ENCODE measurements around the gene TMEM86B.
A peak's percentile ranks its signal among the peaks of the same experiment; 100 is the strongest.
"Not testable (repeated sequence)": the region's sequence is repeated elsewhere in the genome, so short reads cannot be mapped to it uniquely, and the experiment has no call there.

The TMEM86B gene

DNA sequence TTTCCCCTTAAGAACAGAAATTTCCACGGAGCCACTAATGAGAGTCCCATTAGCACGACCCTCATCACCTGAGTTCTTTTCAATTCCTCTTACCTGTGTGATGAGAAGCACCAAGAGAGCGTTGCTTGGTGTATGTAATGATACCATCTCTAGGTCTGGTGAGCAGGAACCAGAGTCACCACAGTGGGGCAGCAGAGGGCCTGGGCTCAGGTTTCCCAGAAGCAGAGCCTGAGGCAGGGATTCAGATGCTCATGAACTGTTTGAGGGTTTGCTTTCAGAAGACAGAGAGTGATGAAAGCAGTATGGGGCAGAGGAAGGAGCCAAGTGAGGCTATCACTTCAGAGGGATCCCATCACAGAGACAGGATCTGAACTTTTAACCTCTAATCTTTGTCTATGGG is 16.1 kb downstream of the TMEM86B start:
- DNase-seq, result peak in 1 of 2 experiments; percentile 31

DNA sequence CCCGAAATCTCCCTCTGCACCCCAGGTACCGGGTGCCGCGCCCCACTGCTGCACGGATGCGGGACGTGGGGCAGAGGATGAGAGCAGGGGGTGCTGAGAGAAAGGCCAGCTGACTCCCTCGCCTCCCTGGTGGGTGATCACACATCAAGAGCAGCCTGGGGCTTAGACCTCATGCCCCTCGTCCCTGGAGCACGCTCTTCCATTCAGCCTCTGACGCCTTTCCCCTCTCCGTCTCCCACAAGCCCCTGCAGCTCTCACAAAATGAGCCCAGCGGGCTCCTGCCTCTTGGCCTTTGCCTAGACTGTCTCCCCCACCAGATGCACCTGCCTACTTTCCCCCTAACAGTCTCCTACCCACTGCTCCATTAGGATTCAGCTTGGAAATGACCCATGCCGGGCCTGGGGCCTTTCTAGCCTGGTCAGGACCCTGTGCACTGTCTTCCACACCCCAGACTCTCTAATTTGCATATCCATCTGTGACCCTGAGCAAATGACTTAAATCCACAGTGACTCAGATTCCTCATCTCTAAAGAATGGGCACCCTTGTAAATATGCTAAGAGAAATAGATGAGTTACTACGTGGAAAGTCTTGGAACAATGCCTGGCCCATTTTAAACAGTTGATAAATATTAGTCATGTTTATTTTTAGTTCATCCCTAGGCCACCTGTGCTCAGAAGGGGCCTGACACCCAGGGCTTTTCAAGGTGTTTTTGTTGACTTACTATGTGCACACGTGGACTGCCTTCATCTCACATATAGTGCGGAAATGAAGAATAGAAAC is 18.7 kb downstream of the TMEM86B start:
- DNase-seq, result no peak

DNA sequence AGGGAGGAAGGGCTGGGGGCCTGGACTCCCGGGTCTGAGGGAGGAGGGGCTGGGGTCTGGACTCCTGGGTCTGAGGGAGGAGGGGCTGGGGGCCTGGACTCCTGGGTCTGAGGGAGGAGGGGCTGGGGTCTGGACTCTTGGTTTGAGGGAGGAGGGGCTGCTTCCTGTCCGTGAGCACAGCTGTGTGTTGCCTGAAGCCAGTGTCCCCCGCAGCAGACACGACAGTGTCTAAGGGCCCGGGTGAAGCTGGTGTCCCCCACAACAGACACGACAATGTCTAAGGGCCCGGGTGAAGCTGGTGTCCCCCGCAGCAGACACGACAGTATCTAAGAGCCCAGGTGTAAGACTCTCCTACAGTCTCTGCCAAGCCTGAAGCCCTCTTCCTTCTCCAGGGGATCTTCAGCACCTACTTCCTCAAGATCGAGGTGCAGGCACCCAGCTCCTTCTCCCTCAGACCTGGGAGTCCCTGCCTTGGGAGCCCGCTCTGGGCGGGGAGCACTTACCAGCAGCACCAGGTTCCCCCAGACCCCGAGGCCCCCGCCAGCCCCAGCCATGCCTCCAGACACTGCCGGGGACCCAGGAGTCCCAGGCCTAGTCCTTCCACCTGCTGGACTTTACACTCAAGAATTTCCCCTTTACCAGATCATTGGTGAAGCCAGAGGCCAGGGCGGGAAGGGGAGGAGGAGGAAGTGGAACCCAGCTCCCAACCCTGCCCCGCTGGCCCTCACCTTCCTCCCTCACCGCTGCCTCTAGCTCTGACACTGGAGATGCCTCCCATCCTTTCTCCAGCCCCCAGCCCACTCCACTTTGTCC is 19.5 kb downstream of the TMEM86B start, which contains the start of gene PTPRH:
TSS of gene PTPRH (minus strand) at position 622 of the 813 bp plus-strand sequence. CDS start at position 554, 68 bp downstream.
- no peak for DNase-seq

DNA sequence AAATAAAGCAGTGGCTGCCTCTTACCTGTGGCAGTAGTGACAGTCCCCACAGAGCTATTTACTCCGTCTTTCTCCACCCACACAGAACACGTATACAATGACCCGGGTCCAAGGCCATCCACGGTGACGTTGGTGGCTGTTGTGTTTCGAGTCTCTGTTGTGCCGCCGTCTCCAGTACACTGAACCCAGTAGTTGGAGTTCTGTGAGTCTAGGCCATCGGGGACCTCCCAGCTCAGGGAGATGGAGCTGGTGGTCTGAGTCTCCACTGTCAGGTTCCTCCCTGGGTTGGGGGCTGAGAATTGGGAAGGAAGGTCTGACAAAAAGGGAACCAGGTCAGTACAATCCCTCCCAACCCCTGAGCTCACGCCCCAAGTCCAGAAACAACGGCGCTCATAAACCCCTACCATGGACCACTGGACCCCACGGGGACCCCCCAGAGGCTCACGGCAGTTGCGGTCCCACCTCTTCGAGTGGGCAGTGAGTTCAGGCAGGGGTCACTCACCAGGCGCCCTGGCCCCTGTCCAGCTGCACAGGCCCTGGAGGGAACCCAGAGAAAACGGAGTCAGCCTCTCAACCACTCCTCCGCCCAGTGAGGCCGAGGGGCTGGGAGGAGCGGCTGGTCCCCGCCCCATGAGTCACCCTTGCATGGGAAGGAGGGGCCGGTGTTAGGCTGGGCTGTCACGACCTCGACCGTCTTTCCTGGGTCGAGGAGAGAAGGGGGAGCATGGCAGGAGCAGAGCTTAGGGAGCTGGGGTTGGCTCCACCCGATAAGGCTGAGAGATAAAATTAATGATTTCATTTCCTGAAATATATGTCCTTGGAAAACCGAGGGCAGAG is 21.7 kb downstream of the TMEM86B start:
- DNase-seq, result peak; percentile 49 to 79

DNA sequence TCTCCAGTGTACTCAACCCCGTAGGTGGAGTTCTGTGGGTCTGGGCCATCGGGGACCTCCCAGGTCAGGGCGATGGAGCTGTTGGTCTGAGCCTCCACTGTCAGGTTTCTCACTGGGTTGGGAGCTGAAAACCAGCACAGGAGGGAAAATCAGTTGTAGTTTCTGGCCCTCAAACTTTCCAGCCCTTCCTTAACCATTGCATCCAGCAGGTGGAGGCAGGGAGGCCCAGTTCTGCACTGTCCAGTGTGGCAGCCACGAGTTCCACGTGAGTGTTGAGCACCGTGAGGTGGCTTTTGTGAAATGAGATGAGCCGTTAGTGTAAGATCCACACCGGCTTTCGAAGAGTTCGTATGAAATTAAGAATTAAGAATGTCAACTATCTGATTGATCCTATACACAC is 26.4 kb downstream of the TMEM86B start:
- not testable (repeated sequence) for DNase-seq

DNA sequence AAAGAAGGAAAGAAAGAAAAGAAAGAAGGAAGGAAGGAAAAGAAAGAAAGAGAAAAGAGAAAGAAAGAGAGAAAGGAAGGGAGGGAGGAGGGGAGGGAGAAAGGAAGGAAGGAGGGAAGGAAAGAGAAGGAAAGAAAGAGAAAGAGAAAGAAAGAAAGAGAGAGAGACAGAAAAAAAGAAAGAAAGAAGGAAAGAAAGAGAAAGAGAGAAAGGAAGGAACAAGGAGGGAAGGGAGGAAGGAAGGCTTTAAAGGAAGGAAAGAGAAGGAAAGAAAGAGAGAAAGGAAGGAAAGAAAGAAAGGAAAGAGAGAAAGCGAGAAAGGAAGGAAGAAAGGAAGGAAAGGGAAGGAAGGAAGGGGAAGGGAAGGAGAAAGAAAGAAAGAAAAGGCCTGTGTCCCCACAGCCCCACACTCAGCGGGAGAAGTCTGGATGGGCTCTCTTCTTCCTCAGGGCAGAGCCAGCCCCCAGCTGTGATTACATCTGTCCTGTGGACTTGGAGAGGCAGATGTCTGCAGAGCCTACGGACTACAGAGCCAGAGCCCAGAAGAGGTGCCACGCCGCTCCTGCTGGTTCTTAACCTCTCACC is 28.9 kb downstream of the TMEM86B start:
- no peak for DNase-seq

DNA sequence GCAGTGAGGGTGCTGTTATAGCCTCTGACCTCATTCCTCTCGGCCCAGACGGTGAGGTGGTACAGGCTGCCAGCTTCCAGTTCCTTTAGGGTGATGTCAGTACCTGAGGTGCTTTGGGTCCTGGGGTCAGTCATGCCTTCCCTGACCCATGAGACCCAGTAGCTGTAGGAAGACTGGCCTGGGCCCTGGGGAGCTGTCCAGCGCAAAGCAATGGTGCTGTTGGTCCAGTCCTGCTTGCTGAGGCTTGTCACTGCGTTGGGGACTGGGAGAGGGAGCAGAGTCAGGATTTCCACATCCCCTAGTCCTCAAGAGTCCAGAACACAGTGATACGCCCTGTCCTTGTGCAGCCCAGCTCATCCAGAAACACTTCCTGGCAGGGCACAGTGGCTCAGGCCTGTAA is 29.9 kb downstream of the TMEM86B start:
- no peak for DNase-seq

DNA sequence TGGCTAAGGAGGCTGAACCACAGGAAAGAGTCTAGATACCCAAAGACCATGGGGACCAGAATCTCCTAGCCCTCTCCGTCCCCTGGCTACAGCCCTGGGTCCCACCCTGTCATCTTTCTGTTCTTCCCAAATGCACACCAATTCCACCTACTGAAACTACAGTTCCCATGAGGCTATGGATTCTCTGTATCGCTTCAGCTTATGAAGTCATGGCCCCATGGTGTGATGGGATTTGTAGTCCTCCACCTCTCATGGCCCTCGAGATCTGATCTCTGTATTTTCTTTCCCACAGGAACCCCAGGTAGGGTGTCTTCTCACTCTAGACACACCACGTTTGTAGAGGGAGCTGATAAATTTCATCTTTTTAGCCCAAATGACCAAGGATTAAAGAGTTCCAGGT is 31.0 kb downstream of the TMEM86B start:
- DNase-seq, result peak; percentile 22 to 23

DNA sequence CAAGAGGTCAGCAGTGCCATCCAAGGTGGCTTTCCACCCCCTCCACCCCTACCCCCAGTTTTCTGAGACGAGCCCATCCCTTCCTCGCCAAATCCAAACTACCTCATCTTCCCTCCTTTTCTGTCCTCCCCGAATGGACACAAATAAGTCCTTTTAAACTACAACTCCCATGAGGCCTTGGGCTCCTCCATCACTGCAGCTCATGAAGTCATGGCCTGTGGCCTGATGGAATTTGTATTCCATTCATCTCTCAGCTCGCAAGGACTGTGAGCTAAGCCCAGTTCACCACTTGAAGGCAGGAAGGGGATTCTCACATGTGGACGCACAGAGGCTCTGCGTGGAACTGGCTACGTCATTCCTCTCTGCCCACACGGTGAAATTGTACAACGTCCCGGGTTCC is 31.8 kb downstream of the TMEM86B start:
- DNase-seq, result peak in 1 of 2 experiments; percentile 13

DNA sequence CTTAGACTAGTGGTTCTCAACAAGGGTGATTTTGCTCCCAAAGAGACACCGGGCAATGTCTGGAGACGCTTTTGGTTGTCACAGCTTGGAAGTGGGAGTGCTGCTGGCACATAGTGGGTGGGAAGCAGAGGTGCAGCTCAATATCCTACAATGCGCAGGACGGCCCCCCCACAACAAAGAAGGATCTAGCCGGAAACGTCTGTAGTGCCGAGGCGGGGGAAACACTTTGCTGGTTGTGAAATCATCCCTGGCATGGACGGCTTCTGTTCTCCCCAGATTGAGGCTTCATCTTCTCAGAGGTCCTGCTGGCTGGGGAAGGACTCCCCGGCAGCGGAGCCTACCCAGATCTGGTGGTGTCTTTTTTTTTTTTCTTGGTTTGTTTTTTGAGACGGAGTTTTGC is 35.1 kb downstream of the TMEM86B start:
- no peak for DNase-seq

DNA sequence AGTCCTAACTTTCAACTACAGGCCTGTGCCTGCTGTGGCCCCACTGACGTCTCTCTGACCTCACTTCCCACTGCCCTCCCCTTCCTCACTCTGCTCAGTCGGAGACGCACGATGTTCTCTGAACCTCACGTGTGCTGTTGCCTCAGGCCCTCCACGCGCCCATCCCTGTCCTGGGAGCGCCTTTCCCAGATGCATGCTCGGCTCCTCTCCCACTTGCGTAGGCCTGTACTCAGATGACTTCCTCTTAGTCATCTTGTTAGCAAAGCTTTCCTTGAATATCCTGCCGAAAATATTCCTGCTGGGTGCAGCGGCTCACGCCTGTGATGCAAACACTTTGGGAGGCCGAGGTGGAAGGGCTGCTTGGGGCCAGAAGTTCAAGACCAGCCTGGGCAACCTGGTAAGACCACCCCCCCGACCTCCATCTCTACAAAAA is 39.1 kb downstream of the TMEM86B start:
- no peak for DNase-seq

DNA sequence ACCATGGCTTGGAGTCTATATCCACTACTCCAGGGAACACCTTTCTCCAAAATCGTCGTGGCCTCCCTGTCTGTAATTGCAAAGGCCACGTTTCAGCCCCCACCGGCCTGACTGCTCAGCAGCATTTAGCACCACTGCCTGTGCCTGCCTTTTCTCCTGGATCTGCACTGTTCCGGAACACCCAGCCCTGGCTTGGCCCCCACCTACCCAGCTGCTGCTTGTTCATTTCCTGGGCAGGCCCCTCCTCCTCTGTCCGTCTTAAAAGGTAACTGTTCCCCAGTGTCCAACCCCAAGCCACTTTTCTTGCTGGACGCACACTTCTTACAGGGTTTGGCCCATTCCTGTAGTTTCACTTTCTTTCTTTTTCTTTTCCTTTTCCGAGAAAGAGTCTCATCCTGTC is 39.9 kb downstream of the TMEM86B start:
- DNase-seq, result no peak

DNA sequence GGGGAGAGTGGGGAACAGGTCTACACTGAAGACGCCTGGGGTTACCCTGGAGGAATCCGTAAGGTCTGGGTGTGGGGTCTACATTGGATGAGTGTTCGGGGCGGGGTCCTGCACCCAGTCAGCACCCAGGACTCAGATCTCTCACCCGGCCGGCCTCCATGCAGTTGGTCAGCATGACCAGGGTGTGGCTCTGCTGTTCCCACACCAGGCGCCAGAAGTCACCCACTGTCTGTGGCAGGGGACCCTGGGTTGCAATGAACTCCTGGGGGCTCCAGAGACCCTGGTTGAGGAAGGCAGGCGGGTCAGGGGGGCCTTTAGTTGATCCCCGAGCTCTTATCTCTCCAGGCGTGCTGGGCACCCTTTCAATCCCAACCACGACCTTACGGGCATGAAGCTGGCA is 42.5 kb downstream of the TMEM86B start:
- no peak for DNase-seq

DNA sequence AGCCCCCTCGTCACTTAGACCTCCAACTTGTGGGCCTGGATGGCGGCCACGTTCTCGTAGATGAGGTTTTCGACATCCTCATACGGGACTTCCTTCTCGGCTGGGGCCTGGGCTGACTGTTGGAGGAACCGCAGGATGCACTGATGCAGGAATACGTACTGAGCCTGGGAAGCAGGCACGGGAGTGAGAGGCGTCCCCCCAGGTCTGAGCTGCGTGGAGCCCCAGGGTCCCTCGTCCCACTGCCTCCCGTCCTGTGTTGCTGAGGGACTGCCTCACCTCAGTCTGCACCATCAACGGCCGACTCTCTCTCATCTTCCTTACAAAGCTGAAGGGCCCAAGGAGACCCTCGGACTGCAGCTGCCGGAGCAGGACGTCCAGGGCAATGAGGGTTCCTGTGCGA is 46.8 kb downstream of the TMEM86B start:
- no peak for DNase-seq

DNA sequence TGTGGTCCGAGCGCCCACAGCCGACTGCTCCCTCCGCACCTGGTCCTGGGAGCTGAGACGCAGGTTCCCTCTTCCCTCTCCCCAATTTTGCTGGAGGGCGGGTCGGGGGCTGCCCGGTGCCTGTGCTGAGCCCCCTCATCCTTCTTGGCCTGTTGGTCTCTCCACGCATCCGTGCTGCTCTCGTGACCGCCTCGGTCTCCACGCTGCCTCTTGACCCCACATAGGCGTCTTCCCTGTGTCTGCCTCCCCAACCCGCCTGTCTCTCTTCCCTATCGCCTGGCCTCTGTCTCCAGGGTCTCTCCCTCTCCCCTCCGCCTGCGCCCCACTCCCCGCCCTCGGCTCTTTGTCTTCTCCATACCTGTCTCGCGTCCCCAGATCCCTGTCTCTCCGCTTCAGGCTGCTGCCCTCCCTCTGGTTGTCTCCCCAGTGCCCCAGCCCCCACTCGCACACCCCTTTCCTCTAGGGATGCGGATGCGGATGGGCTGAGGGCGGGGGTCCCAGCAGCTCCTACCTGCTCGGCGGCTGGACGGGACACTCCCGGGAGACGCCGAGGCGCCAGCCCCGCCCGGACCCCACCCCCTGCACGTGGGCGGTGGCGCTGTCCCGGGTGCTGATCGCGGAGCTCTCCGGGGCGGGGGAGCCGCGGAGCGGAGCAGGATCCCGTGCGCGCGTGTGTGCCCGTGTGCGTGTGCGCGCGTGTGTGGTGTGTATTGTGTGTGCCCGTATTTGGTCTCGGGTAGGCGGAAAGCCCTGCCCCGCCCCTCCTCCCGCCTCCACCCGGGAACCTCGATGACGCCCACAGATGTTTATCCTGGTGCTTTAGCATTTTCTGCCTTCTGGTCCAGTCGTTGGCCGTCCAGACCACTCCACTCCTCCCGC is 48.7 kb downstream of the TMEM86B start, which contains the start of gene SYT5:
TSS of gene SYT5 (minus strand) at position 684 of the 879 bp plus-strand sequence. CDS start 1,248 bp downstream, outside the sequence.
- peak in 1 of 2 experiments; percentile 5 for DNase-seq

DNA sequence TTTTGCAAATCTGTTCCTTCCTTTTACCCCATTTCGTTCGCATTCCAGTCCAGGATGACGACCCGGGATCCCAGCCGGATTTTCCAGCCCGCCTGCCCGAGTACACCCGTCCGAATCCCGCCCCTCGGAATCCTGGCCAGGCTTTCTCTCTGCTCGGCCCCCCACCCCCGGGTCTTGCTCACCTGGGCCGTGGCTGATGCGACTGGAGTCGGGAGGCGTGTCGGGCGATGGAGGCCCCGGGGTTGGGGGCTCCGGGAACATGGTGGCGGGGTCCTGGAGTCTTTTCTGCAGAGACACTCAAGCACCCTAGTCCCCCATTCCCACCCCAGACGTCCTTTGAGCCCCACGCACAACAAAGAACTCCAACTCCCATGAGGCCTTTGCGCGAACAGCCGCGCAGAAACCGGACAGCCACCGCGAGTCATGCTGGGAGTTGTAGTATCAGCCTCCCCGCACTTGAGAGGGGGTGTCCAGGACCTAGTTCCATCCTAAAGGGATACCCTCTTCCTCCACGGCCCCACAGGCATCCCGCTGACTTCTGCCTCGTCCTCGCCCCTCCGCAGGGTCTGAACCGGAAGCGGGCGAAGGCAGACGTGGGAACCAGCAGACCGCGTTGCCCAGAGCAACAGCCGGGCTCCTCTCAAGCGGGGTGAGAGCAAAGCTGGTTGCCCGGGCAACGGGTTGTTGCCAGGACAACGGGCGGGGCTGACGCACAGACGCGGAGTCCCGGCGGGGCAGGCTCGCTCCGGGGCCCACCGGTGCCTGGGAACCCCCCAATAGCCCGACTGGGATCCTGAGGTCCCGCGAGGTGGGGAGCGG is 49.6 kb downstream of the TMEM86B start:
- peak; percentile 81 to 91 for DNase-seq
